Ishikawa (cell line): ENCODE measurements around the gene FOXP1.

Source experiments
- CEBPB ChIP-seq: IDR thresholded peaks from 2 replicates; pipeline ENCODE4 v1.6.1; 2012
- CREB1 ChIP-seq: IDR thresholded peaks from 2 replicates; pipeline ENCODE4 v1.6.1; 2012; ENCODE audit warnings: low read depth
- EGR1 ChIP-seq: IDR thresholded peaks from 2 replicates; pipeline ENCODE4 v1.6.1; 2012
- EP300 ChIP-seq: IDR thresholded peaks from 2 replicates; pipeline ENCODE4 v1.6.1; 2012; ENCODE audit warnings: borderline replicate concordance
- FOXM1 ChIP-seq: IDR thresholded peaks from 2 replicates; pipeline ENCODE4 v1.6.1; 2012; ENCODE audit warnings: low read depth, borderline replicate concordance
- NFIC ChIP-seq: IDR thresholded peaks from 2 replicates; pipeline ENCODE4 v1.6.1; 2012
- TAF1 ChIP-seq: IDR thresholded peaks from 2 replicates; pipeline ENCODE4 v1.6.1; 2012; ENCODE audit warnings: low read depth, mild to moderate bottlenecking
- TCF12 ChIP-seq: IDR thresholded peaks from 2 replicates; pipeline ENCODE4 v1.6.1; 2012; ENCODE audit warnings: low read depth
- USF1 ChIP-seq: IDR thresholded peaks from 2 replicates; pipeline ENCODE4 v1.6.1; 2012
- YY1 ChIP-seq: IDR thresholded peaks from 2 replicates; pipeline ENCODE4 v1.6.1; 2012; ENCODE audit warnings: low read depth
- ZBTB7A ChIP-seq: IDR thresholded peaks from 2 replicates; pipeline ENCODE4 v1.6.1; 2012; ENCODE audit warnings: low read depth
- TF ChIP-seq, protein P1 (sequence below): IDR thresholded peaks from 2 replicates; pipeline ENCODE4 v1.6.1; 2012
- TF ChIP-seq, protein P2 (sequence below): IDR thresholded peaks from 2 replicates; pipeline ENCODE4 v1.6.1; 2012; ENCODE audit warnings: low read depth, mild to moderate bottlenecking

FOXP1 gene

GRCh38 chr3:71136276-71136675, 447.3 kb downstream of the FOXP1 start:
- TF ChIP-seq EP300: no peak

- TF ChIP-seq EGR1 (no peak), YY1 (no peak), CEBPB (no peak), EP300 (no peak), TAF1 (no peak)
These were observed 448.0 kb downstream of the FOXP1 start for GRCh38 chr3:71135373-71136088.

DNA sequence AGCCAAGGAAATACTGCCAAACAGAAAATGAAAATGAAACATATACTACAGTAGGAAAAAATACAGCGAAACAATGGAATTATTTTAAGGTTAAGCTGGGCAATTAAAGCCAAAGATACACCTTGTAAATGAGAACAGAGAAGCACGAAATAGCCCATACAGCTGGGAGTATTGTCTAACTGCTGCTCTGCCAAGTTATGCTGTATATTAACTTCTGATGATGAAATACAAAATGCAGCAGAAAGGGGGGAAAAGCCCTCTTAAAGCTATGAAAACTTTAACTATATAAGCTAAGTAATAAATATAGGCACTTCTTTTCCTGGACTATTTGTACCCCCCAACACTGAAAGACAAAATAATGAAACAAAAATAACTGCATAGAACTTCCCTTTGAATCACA, 449.0 kb downstream of the FOXP1 start:
- TF ChIP-seq EP300: no peak
- TF ChIP-seq, protein P1, sequence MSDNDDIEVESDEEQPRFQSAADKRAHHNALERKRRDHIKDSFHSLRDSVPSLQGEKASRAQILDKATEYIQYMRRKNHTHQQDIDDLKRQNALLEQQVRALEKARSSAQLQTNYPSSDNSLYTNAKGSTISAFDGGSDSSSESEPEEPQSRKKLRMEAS: no peak
- TF ChIP-seq CEBPB: no peak
- TF ChIP-seq NFIC: no peak
- TF ChIP-seq, protein P2, sequence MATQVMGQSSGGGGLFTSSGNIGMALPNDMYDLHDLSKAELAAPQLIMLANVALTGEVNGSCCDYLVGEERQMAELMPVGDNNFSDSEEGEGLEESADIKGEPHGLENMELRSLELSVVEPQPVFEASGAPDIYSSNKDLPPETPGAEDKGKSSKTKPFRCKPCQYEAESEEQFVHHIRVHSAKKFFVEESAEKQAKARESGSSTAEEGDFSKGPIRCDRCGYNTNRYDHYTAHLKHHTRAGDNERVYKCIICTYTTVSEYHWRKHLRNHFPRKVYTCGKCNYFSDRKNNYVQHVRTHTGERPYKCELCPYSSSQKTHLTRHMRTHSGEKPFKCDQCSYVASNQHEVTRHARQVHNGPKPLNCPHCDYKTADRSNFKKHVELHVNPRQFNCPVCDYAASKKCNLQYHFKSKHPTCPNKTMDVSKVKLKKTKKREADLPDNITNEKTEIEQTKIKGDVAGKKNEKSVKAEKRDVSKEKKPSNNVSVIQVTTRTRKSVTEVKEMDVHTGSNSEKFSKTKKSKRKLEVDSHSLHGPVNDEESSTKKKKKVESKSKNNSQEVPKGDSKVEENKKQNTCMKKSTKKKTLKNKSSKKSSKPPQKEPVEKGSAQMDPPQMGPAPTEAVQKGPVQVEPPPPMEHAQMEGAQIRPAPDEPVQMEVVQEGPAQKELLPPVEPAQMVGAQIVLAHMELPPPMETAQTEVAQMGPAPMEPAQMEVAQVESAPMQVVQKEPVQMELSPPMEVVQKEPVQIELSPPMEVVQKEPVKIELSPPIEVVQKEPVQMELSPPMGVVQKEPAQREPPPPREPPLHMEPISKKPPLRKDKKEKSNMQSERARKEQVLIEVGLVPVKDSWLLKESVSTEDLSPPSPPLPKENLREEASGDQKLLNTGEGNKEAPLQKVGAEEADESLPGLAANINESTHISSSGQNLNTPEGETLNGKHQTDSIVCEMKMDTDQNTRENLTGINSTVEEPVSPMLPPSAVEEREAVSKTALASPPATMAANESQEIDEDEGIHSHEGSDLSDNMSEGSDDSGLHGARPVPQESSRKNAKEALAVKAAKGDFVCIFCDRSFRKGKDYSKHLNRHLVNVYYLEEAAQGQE: no peak
- TF ChIP-seq EGR1: no peak
- TF ChIP-seq TAF1: no peak
- TF ChIP-seq USF1: no peak

DNA sequence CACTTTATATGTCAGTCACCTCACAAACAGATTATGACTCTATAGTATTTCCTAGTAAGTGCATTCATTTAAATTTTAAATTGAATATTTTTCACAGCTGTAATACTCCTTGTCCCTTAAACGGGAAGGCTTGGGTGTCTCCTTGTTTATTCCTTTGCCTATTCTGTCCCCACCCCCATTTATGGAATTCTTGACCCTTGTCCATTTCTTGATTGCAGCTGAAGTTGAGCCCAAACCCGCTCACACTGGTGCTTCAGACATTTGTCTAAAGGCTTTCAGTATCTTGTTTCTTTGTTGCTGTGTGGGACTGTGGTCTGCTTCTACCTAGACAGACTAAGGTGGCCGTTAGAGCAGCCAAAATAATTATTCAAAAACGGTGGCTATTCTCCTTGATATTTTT, 449.7 kb downstream of the FOXP1 start:
- TF ChIP-seq TCF12 (no peak), TAF1 (no peak), USF1 (no peak)

GRCh38 chr3:71132995-71133730, 450.4 kb downstream of the FOXP1 start:
- no peak for TF ChIP-seq CEBPB

- TF ChIP-seq CEBPB (no peak), CREB1 (no peak), EGR1 (no peak), TAF1 (no peak), NFIC (no peak), FOXM1 (no peak), USF1 (no peak), ZBTB7A (no peak), TCF12 (no peak), EP300 (no peak), YY1 (no peak)
- TF ChIP-seq, protein P2: no peak
These were observed 451.9 kb downstream of the FOXP1 start for GRCh38 chr3:71131375-71132314.
